Spleen (tissue), 11 donors: Measurements from ENCODE around the gene CDX2. TPM values are rescaled to one million over a fixed set of nuclear protein-coding genes. Genes with fewer than 3 reads are reported as not detected.

ENCODE experiments used
- DNase-seq: peaks from one replicate; pipeline ENCODE4 v3.0.0-alpha.2; 2020
- H3K27ac ChIP-seq, 8 donors: fragments of 200-600 bp; sonication (generic) in 7 of 8; 1 replicate in 4 of 8; 2 replicates in 4 of 8; pipeline versions ENCODE4 v1.5.0 to v1.8.0; 2016 to 2021; ENCODE audit warnings: inconsistent platforms in 4 of 8, mild to moderate bottlenecking in 4 of 8, moderate library complexity in 1 of 8
- H3K27me3 ChIP-seq, 7 donors: fragments of 200-600 bp; sonication (generic) in 6 of 7; replicated peaks in 1 of 7; 1 replicate in 4 of 7; 2 replicates in 3 of 7; pipeline versions ENCODE4 v1.5.0 to v1.8.0; 2016 to 2021; ENCODE audit warnings: inconsistent platforms in 3 of 7, mild to moderate bottlenecking in 1 of 7
- H3K36me3 ChIP-seq, 6 donors: fragments of 200-600 bp; sonication (generic) in 5 of 6; 1 replicate in 4 of 6; 2 replicates in 2 of 6; pipeline versions ENCODE4 v1.5.0 to v1.8.0; 2016 to 2021; ENCODE audit warnings: inconsistent platforms in 2 of 6
- H3K4me1 ChIP-seq, 6 donors: fragments of 200-600 bp; sonication (generic) in 5 of 6; 1 replicate in 3 of 6; 2 replicates in 3 of 6; pipeline versions ENCODE4 v1.5.0 to v1.8.0; 2016 to 2021; ENCODE audit warnings: inconsistent platforms in 3 of 6
- H3K4me3 ChIP-seq, 8 donors: fragments of 200-600 bp; sonication (generic) in 7 of 8; 1 replicate in 4 of 8; 2 replicates in 4 of 8; pipeline versions ENCODE4 v1.5.0 to v1.8.0; 2016 to 2021; ENCODE audit warnings: inconsistent platforms in 4 of 8, mild to moderate bottlenecking in 4 of 8, moderate library complexity in 2 of 8
- H3K9me3 ChIP-seq, 8 donors: fragments of 200-600 bp; sonication (generic) in 7 of 8; 1 replicate in 4 of 8; 2 replicates in 4 of 8; pipeline versions ENCODE4 v1.5.0 to v1.8.0; 2016 to 2021; ENCODE audit warnings: inconsistent platforms in 4 of 8
- CTCF ChIP-seq, 11 experiments: fragments of 200-600 bp in 7 of 11; fragments of 450-650 bp in 4 of 11; sonication (generic) in 4 of 11; IDR thresholded peaks in 8 of 11; conservative IDR thresholded peaks in 3 of 11; 1 replicate in 7 of 11; 2 replicates in 4 of 11; pipeline versions ENCODE4 v1.4.0 to v1.8.0; 2016 to 2021; ENCODE audit warnings: antibody characterized with exemption in 11 of 11, inconsistent platforms in 4 of 11, mild to moderate bottlenecking in 1 of 11
- POLR2A ChIP-seq, 3 donors: fragments of 450-650 bp; IDR thresholded peaks; one replicate each; pipeline ENCODE4 v1.5.1; 2017; ENCODE audit warnings: antibody characterized with exemption in 3 of 3, mild to moderate bottlenecking in 1 of 3
- POLR2AphosphoS5 ChIP-seq, 3 donors: sonication (generic); formaldehyde crosslinking; IDR thresholded peaks; one replicate each; pipeline ENCODE4 v1.5.1; 2017; ENCODE audit warnings: antibody characterized with exemption in 3 of 3
- WGBS, 5 donors: extraction: QIAGEN DNeasy Blood & Tissue Kit in 3 of 5; methylation state at CpG; one replicate each; pipeline versions ENCODE4 v1.1.5 to v1.1.7; 2013 to 2018; 5-methylcytosine and 5-hydroxymethylcytosine counted together
- intact Hi-C: fragments of 100-400 bp; cut with DNase I; formaldehyde crosslinking; loops from one replicate; pipeline ENCODE4 v1.15.0; 2023; ENCODE audit warnings: low total_unique reads
- polyA plus RNA-seq, 3 donors: library from polyadenylated mRNA; stranded (reverse); fragments of 200-250 nt; gene quantifications; one replicate each; pipeline ENCODE4 v1.2.1, GENCODE V29; 2013
- total RNA-seq, 7 donors: library from RNA; depleted of rRNA in 3 of 7; stranded (reverse); fragments of >200 nt in 3 of 7; fragmentation: NEBNext Ultra II Directional in 4 of 7; extraction: Animal tissue kit (Norgen Biotek cat#: 25700) in 4 of 7; gene quantifications; one replicate each; pipeline versions ENCODE4 v1.1.0 to v1.2.1, GENCODE V29; 2016 to 2021
- donor health status: healthy with polysubstance abuse.
- donor health status: DM: no; HTN: no; CAD: no; lungs with moderate emphysema.
- donor health status: DM: no; HTN: no; CAD: no.
- donor health status: Bipolar disorder and iron deficiency.
- donor health status: healthy.
- donor health status: DM: no; HTN: no; CAD: no.
- donor health status: DM: yes; HTN: yes; CAD: no.

The CDX2 gene
- total and polyA plus RNA-seq, 10 donors: 0.02 to 0.03 TPM; not detected in 8

GRCh38 chr13:27960362-27961226, 8.5 kb downstream of the CDX2 start:
- peak; percentile 76 for DNase-seq
- WGBS, 5 donors: 1 to 2% (median 2%) methylated on average over 31 to 73 of the region's 73 CpGs
- Histone ChIP-seq H3K27me3 (peaks cover 3 to 100% (median 92%) of the 10 kb centered on the region in 7 donors), H3K27ac (no peak overlapping the region), H3K4me1 (peaks cover 14 to 26% (median 17%) of the 10 kb centered on the region in 6 donors), H3K36me3 (no peaks in the 10 kb centered on the region), H3K4me3 (peak overlapping the region; percentile 1 to 67 (median 28)), H3K9me3 (no peaks in the 10 kb centered on the region)
- TF ChIP-seq POLR2AphosphoS5 (IDR thresholded peaks at IDR 0.05) (peak in 1 of 3 donors; percentile 14), POLR2A (IDR thresholded peaks at IDR 0.05) (no peak), CTCF (IDR thresholded peaks at IDR 0.05 in 8 of 11, conservative IDR thresholded peaks at IDR 0.05 in 3 of 11) (peak in 8 of 11 experiments; percentile 7 to 43 (median 34))
- intact Hi-C loops: no loop called here

- H3K4me3 ChIP-seq: peak overlapping the region in 6 of 8 donors; percentile 9 to 67 (median 31)
- 17 to 25% (median 22%) methylated on average over 14 of the region's 14 CpGs for WGBS, 5 donors
Observed at GRCh38 chr13:27959976-27960361, 9.1 kb downstream of the CDX2 start.

GRCh38 chr13:27956576-27957300, 12.4 kb downstream of the CDX2 start:
- 16 to 37% (median 31%) methylated on average over 5 of the region's 5 CpGs for WGBS, 5 donors
- no peak for DNase-seq
- peaks cover 3 to 100% (median 93%) of the 10 kb centered on the region in 7 donors for H3K27me3 ChIP-seq
- TF ChIP-seq POLR2A (IDR thresholded peaks at IDR 0.05) (no peak), CTCF (IDR thresholded peaks at IDR 0.05 in 8 of 11, conservative IDR thresholded peaks at IDR 0.05 in 3 of 11) (no peak), POLR2AphosphoS5 (IDR thresholded peaks at IDR 0.05) (no peak)
- no peak overlapping the region for H3K27ac ChIP-seq
- intact Hi-C loops: loop anchor here (5.0 to 10.0 kb wide), 2 partner anchors 89 to 122 kb away; no protein-coding TSS in a partner anchor
- peaks cover 21 to 52% (median 38%) of the 10 kb centered on the region in 6 donors for H3K4me1 ChIP-seq
- no peaks in the 10 kb centered on the region for H3K36me3 ChIP-seq
- no peaks in the 10 kb centered on the region for H3K9me3 ChIP-seq
- no peak overlapping the region for H3K4me3 ChIP-seq

More at GRCh38 chr13:27959976-27960361, 9.1 kb downstream of the CDX2 start:
- Histone ChIP-seq H3K27ac (no peak overlapping the region), H3K4me1 (peaks cover 14 to 29% (median 17%) of the 10 kb centered on the region in 6 donors), H3K27me3 (peaks cover 3 to 100% (median 92%) of the 10 kb centered on the region in 7 donors), H3K9me3 (no peaks in the 10 kb centered on the region), H3K36me3 (no peaks in the 10 kb centered on the region)
- no peak for DNase-seq
- TF ChIP-seq CTCF (IDR thresholded peaks at IDR 0.05 in 8 of 11, conservative IDR thresholded peaks at IDR 0.05 in 3 of 11) (no peak), POLR2AphosphoS5 (IDR thresholded peaks at IDR 0.05) (no peak), POLR2A (IDR thresholded peaks at IDR 0.05) (no peak)
- intact Hi-C loops: loop anchor here (5.0 to 10.0 kb wide), 2 partner anchors 93 to 125 kb away; no protein-coding TSS in a partner anchor
